Calu3 (cell line): Measurements from ENCODE around the gene LRRC61. TPM values are rescaled to one million over a fixed set of nuclear protein-coding genes. Genes with fewer than 3 reads are reported as not detected.

Experiments used
- BruUV-seq: library from RNA; stranded (reverse); fragments of 400-500 nt; replicated peaks from 2 replicates; lab custom pipeline; 2021; lab: Mats Ljungman, UMichigan
- CTCF ChIA-PET: fragments of 300-600 bp; sonication (Branson Sonifier 250); formaldehyde crosslinking; loops from one replicate; lab custom pipeline; 2022; ENCODE audit warnings: antibody characterized with exemption; lab: Charles Lee
- DNase-seq: peaks from one replicate; pipeline ENCODE4 v3.0.0; 2022
- H3K27ac Mint-ChIP-seq: one replicate; pipeline ENCODE4 v1.8.0; 2022; ENCODE audit warnings: mixed read lengths; ENCODE audit not compliant: unreplicated experiment
- H3K27me3 Mint-ChIP-seq: one replicate; pipeline ENCODE4 v1.8.0; 2022; ENCODE audit warnings: mixed read lengths; ENCODE audit not compliant: unreplicated experiment
- H3K36me3 Mint-ChIP-seq: one replicate; pipeline ENCODE4 v1.8.0; 2022; ENCODE audit warnings: mild to moderate bottlenecking, moderate library complexity, mixed read lengths; ENCODE audit not compliant: insufficient read depth, unreplicated experiment
- H3K4me1 Mint-ChIP-seq: one replicate; pipeline ENCODE4 v1.8.0; 2022; ENCODE audit warnings: mild to moderate bottlenecking, low read depth, mixed read lengths; ENCODE audit not compliant: unreplicated experiment
- H3K4me3 Mint-ChIP-seq: one replicate; pipeline ENCODE4 v1.8.0; 2022; ENCODE audit warnings: mild to moderate bottlenecking, low read depth, moderate library complexity, mixed read lengths; ENCODE audit not compliant: unreplicated experiment
- H3K9me3 Mint-ChIP-seq: one replicate; pipeline ENCODE4 v1.8.0; 2022; ENCODE audit warnings: low read depth, mixed read lengths; ENCODE audit not compliant: unreplicated experiment
- intact Hi-C: fragments of 100-400 bp; cut with micrococcal nuclease; formaldehyde crosslinking; loops from one replicate; pipeline ENCODE4 v1.10.0; 2022; ENCODE audit not compliant: unreplicated experiment
- total RNA-seq: library from RNA; stranded (reverse); gene quantifications from 2 replicates; pipeline ENCODE4 v1.2.3, GENCODE V29; 2022
- TF ChIP-seq, protein P1 (sequence below): fragments of 200-600 bp; IDR thresholded peaks from one replicate; pipeline ENCODE4 v1.8.0; 2022; ENCODE audit warnings: antibody characterized with exemption; ENCODE audit not compliant: unreplicated experiment

LRRC61 gene
- total RNA-seq, 1 experiment from 2014 or later = 14.6 TPM

DNA sequence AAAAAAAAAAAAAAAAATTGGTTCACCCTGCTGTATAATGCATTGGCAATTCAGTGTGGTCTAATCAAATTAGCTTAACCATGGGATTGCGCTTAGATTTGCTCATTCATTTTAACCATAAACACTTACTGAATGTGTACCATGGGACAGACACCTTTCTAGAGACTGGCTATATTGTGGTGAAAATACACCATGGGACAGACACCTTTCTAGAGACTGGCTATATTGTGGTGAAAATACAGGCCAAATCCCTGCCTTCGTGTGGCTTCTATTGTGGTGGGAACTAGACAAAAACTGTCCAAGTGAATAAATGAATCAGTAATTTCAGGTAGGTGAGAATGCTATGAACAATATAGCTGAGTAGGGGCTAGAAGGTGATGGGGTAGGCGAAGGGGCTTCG, 35.3 kb downstream of the LRRC61 start:
- no peak overlapping the region for H3K4me3 Mint-ChIP-seq
- CTCF ChIA-PET = interaction anchor here (0.7 to 1.5 kb wide), 2 partner anchors 8 to 42 kb away, joined by 3 read pairs; no protein-coding TSS in a partner anchor
- no peak overlapping the region for H3K27ac Mint-ChIP-seq
- intact Hi-C loops = no loop called here
- H3K27me3 Mint-ChIP-seq = no peaks in the 10 kb centered on the region
- no TSS peak for BruUV-seq
- DNase-seq = no peak
- H3K4me1 Mint-ChIP-seq = peaks cover 15% of the 10 kb centered on the region
- TF ChIP-seq, protein P1, sequence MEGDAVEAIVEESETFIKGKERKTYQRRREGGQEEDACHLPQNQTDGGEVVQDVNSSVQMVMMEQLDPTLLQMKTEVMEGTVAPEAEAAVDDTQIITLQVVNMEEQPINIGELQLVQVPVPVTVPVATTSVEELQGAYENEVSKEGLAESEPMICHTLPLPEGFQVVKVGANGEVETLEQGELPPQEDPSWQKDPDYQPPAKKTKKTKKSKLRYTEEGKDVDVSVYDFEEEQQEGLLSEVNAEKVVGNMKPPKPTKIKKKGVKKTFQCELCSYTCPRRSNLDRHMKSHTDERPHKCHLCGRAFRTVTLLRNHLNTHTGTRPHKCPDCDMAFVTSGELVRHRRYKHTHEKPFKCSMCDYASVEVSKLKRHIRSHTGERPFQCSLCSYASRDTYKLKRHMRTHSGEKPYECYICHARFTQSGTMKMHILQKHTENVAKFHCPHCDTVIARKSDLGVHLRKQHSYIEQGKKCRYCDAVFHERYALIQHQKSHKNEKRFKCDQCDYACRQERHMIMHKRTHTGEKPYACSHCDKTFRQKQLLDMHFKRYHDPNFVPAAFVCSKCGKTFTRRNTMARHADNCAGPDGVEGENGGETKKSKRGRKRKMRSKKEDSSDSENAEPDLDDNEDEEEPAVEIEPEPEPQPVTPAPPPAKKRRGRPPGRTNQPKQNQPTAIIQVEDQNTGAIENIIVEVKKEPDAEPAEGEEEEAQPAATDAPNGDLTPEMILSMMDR = no peak
- peaks cover 5% of the 10 kb centered on the region for H3K36me3 Mint-ChIP-seq
- peaks cover 3% of the 10 kb centered on the region for H3K9me3 Mint-ChIP-seq

DNA sequence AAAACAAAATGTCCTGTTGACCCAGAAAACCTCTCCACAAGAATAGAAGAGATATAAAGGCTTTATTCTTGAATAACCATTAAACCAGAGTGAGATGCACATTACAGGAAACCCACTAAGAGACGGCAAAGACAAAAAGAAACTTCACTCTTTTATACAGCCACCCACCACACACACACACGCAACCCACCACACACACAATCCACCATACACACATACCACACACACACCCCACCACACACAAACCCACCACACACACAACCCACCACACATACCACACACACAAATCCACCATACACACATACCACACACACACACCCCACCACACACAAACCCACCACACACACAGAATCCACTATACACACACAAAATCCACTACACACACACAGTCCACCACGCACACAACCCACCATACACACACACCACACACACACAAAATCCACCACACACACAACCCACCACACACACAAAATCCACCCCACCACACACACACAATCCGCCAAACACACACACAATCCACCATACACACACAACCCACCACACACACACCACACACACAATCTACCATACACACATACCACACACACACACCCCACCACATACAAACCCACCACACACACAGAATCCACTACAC, 36.0 kb downstream of the LRRC61 start:
- Mint-ChIP-seq H3K4me1 (peaks cover 15% of the 10 kb centered on the region), H3K4me3 (no peak overlapping the region), H3K9me3 (peaks cover 3% of the 10 kb centered on the region), H3K27ac (no peak overlapping the region), H3K27me3 (no peaks in the 10 kb centered on the region), H3K36me3 (peaks cover 5% of the 10 kb centered on the region)
- intact Hi-C loops = no loop called here
- TF ChIP-seq, protein P1 = no peak
- CTCF ChIA-PET = interaction anchor here (1.5 kb wide), 1 partner anchor 8 kb away, joined by 3 read pairs; no protein-coding TSS in a partner anchor
- no TSS peak for BruUV-seq
- no peak for DNase-seq

DNA sequence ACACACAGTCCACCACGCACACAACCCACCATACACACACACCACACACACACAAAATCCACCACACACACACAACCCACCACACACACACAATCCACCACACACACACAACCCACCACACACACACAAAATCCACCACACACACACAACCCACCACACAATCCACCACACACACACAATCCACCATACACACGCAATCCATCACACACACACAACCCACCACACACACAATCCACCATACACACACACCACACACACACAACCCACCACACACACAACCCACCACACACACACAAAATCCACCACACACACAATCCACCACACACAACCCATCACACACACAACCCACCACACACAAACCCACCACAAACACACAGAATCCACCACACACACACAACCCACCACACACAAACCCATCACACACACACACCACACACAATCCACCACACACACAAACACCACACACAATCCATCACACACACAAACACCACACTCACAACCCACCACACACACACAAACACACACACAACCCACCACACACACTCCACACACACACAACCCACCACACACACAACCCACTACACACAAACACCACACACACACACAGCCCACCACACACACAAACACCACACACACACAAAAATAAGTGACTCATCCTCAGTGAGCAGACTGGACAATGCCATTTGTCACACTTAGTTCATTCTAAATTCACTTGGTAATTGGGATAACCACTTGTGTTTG, 36.6 kb downstream of the LRRC61 start:
- TF ChIP-seq, protein P1 = no peak
- H3K9me3 Mint-ChIP-seq = peaks cover 3% of the 10 kb centered on the region
- H3K4me3 Mint-ChIP-seq = no peak overlapping the region
- peaks cover 15% of the 10 kb centered on the region for H3K4me1 Mint-ChIP-seq
- peaks cover 5% of the 10 kb centered on the region for H3K36me3 Mint-ChIP-seq
- no TSS peak for BruUV-seq
- no peak for DNase-seq
- H3K27ac Mint-ChIP-seq = no peak overlapping the region
- CTCF ChIA-PET = no interaction called here
- intact Hi-C loops = no loop called here
- H3K27me3 Mint-ChIP-seq = no peaks in the 10 kb centered on the region

DNA sequence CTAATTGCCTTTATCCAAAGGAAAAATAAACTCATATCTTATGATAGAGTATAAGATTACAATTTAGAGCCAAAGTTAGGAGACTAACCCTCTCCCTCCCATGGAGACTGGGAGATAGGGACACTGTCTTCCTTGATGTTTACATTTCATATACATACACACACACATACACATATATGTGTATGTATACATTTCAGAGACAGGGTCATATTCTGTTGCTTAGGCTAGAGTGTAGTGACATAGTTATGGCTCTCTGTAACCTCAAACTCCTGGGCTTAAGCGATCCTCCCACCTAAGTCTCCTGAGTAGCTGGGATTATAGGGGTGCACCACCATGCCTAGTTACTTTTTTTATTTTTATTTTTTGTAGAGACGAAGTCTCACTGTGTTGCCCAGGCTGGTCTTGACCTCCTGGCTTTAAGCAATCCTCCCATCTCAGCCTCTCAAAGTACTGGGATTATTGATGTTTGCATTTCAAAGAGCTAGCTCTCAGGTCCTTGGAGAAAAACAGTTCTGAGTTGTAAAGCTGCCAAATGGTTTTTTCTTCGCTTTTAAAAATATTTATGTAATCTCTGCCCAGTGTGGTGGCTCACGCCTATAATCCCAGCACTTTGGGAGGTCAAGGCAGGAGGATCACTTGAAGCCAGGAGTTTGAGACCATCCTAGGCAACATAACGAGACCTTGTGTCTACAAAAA, 37.4 kb downstream of the LRRC61 start:
- BruUV-seq = no TSS peak
- intact Hi-C loops = no loop called here
- peaks cover 17% of the 10 kb centered on the region for H3K4me1 Mint-ChIP-seq
- H3K36me3 Mint-ChIP-seq = peaks cover 5% of the 10 kb centered on the region
- no peak for DNase-seq
- no peaks in the 10 kb centered on the region for H3K27me3 Mint-ChIP-seq
- TF ChIP-seq, protein P1 = no peak
- H3K4me3 Mint-ChIP-seq = no peak overlapping the region
- CTCF ChIA-PET = no interaction called here
- H3K27ac Mint-ChIP-seq = no peak overlapping the region
- H3K9me3 Mint-ChIP-seq = peaks cover 3% of the 10 kb centered on the region
